Gastroesophageal sphincter (tissue), 4 donors: ENCODE measurements around the gene ERMAP. TPM values are rescaled to one million over a fixed set of nuclear protein-coding genes. Genes with fewer than 3 reads are reported as not detected.

Source experiments
- ATAC-seq: fragments of 150-250 bp; one replicate; pipeline ENCODE4 v1.9.1; 2016; ENCODE audit warnings: mild to moderate bottlenecking, moderate library complexity
- H3K27ac ChIP-seq, 4 donors: fragments of 200-600 bp; sonication (generic) in 3 of 4; 1 replicate in 3 of 4; 2 replicates in 1 of 4; pipeline ENCODE4 v1.5.1; 2016 to 2019
- H3K27me3 ChIP-seq: fragments of 200-600 bp; sonication (generic); one replicate; pipeline ENCODE4 v1.5.1; 2019
- H3K36me3 ChIP-seq, 2 donors: fragments of 200-600 bp; sonication (generic); one replicate each; pipeline ENCODE4 v1.5.1; 2019; ENCODE audit warnings: control low read depth in 1 of 2
- H3K4me1 ChIP-seq, 3 donors: fragments of 200-600 bp; sonication (generic); 1 replicate in 2 of 3; 2 replicates in 1 of 3; pipeline ENCODE4 v1.5.1; 2016 to 2019; ENCODE audit warnings: control low read depth in 2 of 3
- H3K4me3 ChIP-seq, 2 donors: fragments of 200-600 bp; sonication (generic); one replicate each; pipeline ENCODE4 v1.5.1; 2019; ENCODE audit warnings: mild to moderate bottlenecking in 1 of 2, moderate library complexity in 1 of 2
- H3K9me3 ChIP-seq, 3 donors: fragments of 200-600 bp; sonication (generic); one replicate each; pipeline ENCODE4 v1.5.1; 2017 to 2019; ENCODE audit warnings: control low read depth in 2 of 3
- EP300 ChIP-seq: sonication (generic); formaldehyde crosslinking; IDR thresholded peaks from one replicate; pipeline ENCODE4 v1.6.1; 2017; ENCODE audit warnings: antibody characterized with exemption, mild to moderate bottlenecking
- POLR2A ChIP-seq, 2 donors: fragments of 450-650 bp; IDR thresholded peaks; one replicate each; pipeline ENCODE4 v1.6.1; 2017; ENCODE audit warnings: antibody characterized with exemption in 2 of 2, mild to moderate bottlenecking in 2 of 2, moderate library complexity in 1 of 2
- POLR2AphosphoS5 ChIP-seq: sonication (generic); formaldehyde crosslinking; IDR thresholded peaks from one replicate; pipeline ENCODE4 v1.6.1; 2017; ENCODE audit warnings: antibody characterized with exemption
- WGBS, 2 donors: methylation state at CpG; one replicate each; pipeline ENCODE4 v1.1.5; 2018; ENCODE audit warnings: low coverage in 1 of 2; 5-methylcytosine and 5-hydroxymethylcytosine counted together
- total RNA-seq, 4 donors: library from RNA; depleted of rRNA; stranded (reverse); fragments of >200 nt; gene quantifications; one replicate each; pipeline ENCODE4 v1.1.0, GENCODE V29; 2016
- TF ChIP-seq, protein P1 (sequence below), 4 experiments: fragments of 200-600 bp in 2 of 4; fragments of 450-650 bp in 2 of 4; sonication (generic) in 1 of 4; IDR thresholded peaks; one replicate each; pipeline ENCODE4 v1.5.1; 2017 to 2019; ENCODE audit warnings: antibody characterized with exemption in 4 of 4, mild to moderate bottlenecking in 2 of 4, moderate library complexity in 2 of 4

Gene ERMAP
- total RNA-seq, 4 donors from 2014 or later, result 9.4 to 14.6 (median 10.5) TPM

DNA sequence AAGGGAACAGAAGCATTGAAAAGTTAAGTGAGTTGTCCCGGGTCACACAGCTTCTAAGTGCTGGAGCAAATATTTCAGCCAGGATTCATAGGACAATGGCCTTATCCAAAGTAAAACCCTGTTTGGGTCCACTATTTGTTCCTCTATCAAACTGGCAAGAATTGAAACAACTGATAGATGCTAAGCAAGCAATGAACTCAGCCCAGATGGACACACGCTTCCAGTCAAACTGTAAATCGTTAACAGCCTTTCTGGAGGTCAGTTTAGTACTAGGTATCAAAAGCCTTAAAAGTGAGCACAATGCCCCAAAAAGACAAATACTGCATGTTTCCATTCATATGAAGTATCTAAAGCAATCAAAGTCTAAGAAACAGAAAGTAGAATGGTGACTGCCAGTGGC, 1.1 kb downstream of the ERMAP start:
- Histone ChIP-seq H3K27me3 (no peaks in the 10 kb centered on the region), H3K27ac (peak overlapping the region in 2 of 4 donors; percentile 95 to 98), H3K9me3 (no peaks in the 10 kb centered on the region), H3K4me1 (peaks cover 0 to 36% (median 9%) of the 10 kb centered on the region in 3 donors), H3K36me3 (no peaks in the 10 kb centered on the region), H3K4me3 (peak overlapping the region in 1 of 2 donors; percentile 80)
- 86 to 100% methylated on average over 3 of the region's 3 CpGs for WGBS, 2 donors
- ATAC-seq, result no peak
- no peak for TF ChIP-seq EP300
- TF ChIP-seq POLR2AphosphoS5, result no peak
- TF ChIP-seq, protein P1, sequence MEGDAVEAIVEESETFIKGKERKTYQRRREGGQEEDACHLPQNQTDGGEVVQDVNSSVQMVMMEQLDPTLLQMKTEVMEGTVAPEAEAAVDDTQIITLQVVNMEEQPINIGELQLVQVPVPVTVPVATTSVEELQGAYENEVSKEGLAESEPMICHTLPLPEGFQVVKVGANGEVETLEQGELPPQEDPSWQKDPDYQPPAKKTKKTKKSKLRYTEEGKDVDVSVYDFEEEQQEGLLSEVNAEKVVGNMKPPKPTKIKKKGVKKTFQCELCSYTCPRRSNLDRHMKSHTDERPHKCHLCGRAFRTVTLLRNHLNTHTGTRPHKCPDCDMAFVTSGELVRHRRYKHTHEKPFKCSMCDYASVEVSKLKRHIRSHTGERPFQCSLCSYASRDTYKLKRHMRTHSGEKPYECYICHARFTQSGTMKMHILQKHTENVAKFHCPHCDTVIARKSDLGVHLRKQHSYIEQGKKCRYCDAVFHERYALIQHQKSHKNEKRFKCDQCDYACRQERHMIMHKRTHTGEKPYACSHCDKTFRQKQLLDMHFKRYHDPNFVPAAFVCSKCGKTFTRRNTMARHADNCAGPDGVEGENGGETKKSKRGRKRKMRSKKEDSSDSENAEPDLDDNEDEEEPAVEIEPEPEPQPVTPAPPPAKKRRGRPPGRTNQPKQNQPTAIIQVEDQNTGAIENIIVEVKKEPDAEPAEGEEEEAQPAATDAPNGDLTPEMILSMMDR (IDR thresholded peaks at IDR 0.05), result no peak
- TF ChIP-seq POLR2A (IDR thresholded peaks at IDR 0.05), result no peak

GRCh38 chr1:42820813-42821212, 3.9 kb downstream of the ERMAP start:
- Histone ChIP-seq H3K9me3 (no peaks in the 10 kb centered on the region), H3K4me3 (no peak overlapping the region), H3K36me3 (no peaks in the 10 kb centered on the region), H3K4me1 (peaks cover 0 to 38% (median 9%) of the 10 kb centered on the region in 3 donors), H3K27me3 (no peaks in the 10 kb centered on the region), H3K27ac (no peak overlapping the region)
- 50 to 75% methylated on average over 1 of the region's 1 CpG for WGBS, 2 donors
- TF ChIP-seq POLR2AphosphoS5 (no peak), EP300 (no peak), POLR2A (IDR thresholded peaks at IDR 0.05) (no peak)
- TF ChIP-seq, protein P1 (IDR thresholded peaks at IDR 0.05), result no peak
- ATAC-seq, result no peak

DNA sequence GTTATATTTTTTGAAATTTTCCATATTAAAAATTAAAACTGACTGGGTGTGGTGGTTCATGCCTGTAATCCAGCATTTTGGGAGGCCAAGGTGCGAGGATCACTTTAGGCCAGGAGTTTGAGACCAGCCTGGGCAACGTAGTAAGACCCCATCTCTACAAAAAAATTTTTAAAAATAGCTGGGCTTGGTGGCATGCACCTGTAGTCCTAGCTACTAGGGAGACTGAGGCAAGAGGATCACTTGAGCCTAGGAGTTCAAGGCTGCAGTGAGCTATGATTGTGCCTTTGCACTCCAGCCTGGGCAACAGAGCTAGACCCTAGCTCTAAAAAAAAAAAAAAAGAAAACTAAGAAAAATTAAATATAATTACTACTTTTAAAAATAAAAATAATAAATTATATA, 4.8 kb downstream of the ERMAP start:
- Histone ChIP-seq H3K27me3 (no peaks in the 10 kb centered on the region), H3K4me3 (no peak overlapping the region), H3K9me3 (no peaks in the 10 kb centered on the region), H3K4me1 (peaks cover 0 to 30% (median 5%) of the 10 kb centered on the region in 3 donors), H3K36me3 (no peaks in the 10 kb centered on the region), H3K27ac (no peak overlapping the region)
- WGBS, 2 donors, result 91 to 95% methylated on average over 2 of the region's 2 CpGs
- TF ChIP-seq POLR2AphosphoS5, result no peak
- ATAC-seq, result no peak

GRCh38 chr1:42822800-42823392, 6.0 kb downstream of the ERMAP start:
- 28 to 41% methylated on average over 2 of the region's 2 CpGs for WGBS, 2 donors
- no peak for ATAC-seq

GRCh38 chr1:42824481-42825035, 7.6 kb downstream of the ERMAP start:
- H3K27me3 ChIP-seq, result no peaks in the 10 kb centered on the region
- no peak overlapping the region for H3K4me3 ChIP-seq
- no peak overlapping the region for H3K27ac ChIP-seq
- no peaks in the 10 kb centered on the region for H3K9me3 ChIP-seq
- WGBS, 2 donors, result 91 to 95% methylated on average over 3 to 4 of the region's 4 CpGs
- no peak for TF ChIP-seq POLR2AphosphoS5
- no peak for ATAC-seq
- H3K36me3 ChIP-seq, result peaks cover 0 to 6% of the 10 kb centered on the region in 2 donors
- H3K4me1 ChIP-seq, result peaks cover 0 to 19% (median 0%) of the 10 kb centered on the region in 3 donors

More at GRCh38 chr1:42822800-42823392, 6.0 kb downstream of the ERMAP start:
- H3K4me3 ChIP-seq, result no peak overlapping the region
- no peaks in the 10 kb centered on the region for H3K27me3 ChIP-seq
- peaks cover 0 to 25% (median 2%) of the 10 kb centered on the region in 3 donors for H3K4me1 ChIP-seq
- no peak overlapping the region for H3K27ac ChIP-seq
- no peaks in the 10 kb centered on the region for H3K9me3 ChIP-seq
- TF ChIP-seq, protein P1 (IDR thresholded peaks at IDR 0.05), result no peak
- TF ChIP-seq EP300 (no peak), POLR2A (IDR thresholded peaks at IDR 0.05) (no peak), POLR2AphosphoS5 (no peak)
- H3K36me3 ChIP-seq, result no peaks in the 10 kb centered on the region
